SK-N-MC (cell line): Measurements from ENCODE around the gene SSH3.

Source experiments
- EZH2 ChIP-seq: fragments of 200-600 bp; sonication (generic); IDR thresholded peaks from one replicate; pipeline ENCODE4 v1.6.1; 2017; ENCODE audit warnings: antibody characterized with exemption
- FOXP2 ChIP-seq: optimal IDR thresholded peaks from 2 replicates; pipeline ENCODE3; 2011; ENCODE audit warnings: mild to moderate bottlenecking, moderate library complexity; ENCODE audit not compliant: insufficient read depth; ENCODE audit errors: extremely low read length, control extremely low read depth
- POLR2AphosphoS5 ChIP-seq: IDR thresholded peaks from 2 replicates; pipeline ENCODE4 v1.6.1; 2012; ENCODE audit warnings: mild to moderate bottlenecking, low read depth, low read length, borderline replicate concordance

DNA sequence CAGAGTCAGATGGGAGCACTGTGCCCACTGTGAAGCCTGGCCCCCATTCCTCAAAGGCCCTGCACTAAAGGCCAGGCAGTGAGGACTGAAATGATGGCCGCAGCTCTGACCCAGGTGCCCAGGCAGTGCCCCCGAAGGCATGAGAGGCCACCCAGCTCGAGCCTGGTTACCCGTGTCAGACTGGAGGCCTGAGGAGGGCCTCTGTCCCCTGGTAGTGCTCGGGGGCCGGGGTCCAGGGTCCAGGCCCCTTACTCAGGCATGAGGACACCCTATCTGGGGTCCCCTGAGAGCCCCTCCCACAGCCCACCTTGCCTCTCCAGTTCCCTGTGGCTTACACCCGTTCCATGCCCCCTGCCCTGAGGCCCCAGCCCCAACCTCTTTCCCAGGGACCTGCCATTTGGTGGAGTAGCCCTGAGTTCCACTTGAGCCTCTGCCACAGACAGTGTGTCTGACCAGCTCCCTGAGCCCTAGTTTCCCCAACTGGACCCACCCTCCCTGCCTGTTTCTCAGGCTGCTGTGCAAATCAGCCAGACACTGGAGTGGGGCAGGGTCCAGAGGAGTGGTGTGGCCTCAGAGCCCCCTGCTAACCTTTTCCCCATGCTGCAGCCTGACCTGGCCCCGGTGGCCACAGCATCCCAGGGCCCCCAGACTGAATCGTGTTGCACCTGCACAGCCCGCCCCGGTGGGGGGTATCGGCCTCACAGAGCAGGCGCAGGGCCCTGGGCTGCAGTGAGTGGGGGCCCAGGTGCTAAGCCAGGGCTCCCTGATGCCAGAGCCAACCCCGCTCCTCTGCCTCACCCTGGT, 25.0 kb upstream of the SSH3 start:
- TF ChIP-seq EZH2 (no peak), POLR2AphosphoS5 (no peak), FOXP2 (no peak)
